GM19395 (cell line): ENCODE results near the gene ETDC.

ENCODE experiments used
- ATAC-seq: cut with Tn5 transposase; IDR thresholded peaks from one replicate; pipeline ENCODE4 v1.9.1; 2021; ENCODE audit warnings: mild to moderate bottlenecking, moderate library complexity; ENCODE audit not compliant: unreplicated experiment

The ETDC gene

DNA sequence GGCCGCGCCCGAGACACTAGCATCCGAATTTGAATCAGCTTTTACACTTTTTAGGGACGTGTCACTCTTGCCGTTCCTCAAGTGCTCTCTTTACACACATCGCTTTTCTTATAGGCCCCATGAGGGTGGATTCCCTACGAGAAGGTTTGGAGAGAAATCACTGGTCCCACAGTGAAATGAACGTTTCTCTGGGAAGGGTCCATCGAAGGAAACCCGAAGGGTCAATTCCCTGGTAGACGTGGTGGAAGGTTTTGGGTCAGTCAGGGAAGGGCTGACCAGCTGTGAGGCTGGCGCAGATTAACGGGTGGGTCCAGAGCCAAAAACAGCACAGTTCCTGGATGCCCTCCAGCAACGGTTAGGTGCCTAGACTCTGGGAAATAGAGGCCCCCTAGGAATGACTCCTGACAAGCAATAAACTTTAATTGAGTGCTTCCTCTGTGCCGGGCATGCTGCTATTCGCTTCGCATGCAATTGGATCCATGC, 35.9 kb downstream of the ETDC start:
- no peak for ATAC-seq

DNA sequence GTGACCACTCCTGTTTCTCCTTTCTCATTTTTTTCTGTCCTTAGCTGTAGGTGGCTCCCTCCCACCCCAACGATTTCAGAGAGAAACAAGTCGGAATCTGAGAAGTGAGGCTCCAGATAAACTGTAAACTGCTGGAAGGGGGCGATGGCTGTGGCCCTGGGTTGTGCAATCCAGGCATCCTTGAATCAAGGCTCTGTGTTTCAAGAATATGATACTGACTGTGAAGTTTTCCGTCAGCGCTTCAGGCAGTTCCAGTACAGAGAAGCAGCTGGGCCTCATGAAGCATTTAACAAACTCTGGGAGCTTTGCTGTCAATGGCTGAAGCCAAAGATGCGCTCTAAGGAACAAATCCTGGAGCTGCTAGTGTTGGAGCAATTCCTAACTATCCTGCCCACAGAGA, 37.7 kb downstream of the ETDC start:
- ATAC-seq, result no peak

DNA sequence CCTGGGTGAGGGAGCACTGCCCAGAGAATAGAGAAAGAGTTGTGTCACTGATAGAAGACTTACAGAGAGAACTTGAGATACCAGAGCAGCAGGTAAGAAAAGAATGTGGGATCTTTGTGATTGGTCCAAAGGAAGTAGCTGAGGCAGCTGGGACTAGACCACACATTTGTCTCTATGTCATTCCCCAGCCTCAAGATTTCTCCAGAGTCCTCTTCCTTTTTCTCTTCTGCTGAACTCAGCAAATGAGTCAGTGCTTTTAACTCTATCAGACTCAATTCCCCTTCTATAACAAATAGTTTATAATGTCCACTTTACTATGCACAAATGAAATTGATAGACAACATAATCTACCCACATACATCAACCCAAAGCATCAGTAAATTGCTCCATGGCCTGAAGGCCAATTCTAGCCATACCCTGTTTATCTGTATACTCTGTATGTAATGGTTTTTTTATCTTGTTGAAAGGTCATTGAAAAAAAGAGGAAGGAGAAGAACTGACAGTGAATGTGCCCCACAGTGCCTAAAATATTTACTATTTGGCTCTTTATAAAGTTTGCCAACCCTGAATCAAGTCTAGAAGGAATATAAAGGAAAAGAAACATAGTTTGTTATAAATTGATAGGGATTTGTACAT, 38.2 kb downstream of the ETDC start:
- ATAC-seq, result no peak

DNA sequence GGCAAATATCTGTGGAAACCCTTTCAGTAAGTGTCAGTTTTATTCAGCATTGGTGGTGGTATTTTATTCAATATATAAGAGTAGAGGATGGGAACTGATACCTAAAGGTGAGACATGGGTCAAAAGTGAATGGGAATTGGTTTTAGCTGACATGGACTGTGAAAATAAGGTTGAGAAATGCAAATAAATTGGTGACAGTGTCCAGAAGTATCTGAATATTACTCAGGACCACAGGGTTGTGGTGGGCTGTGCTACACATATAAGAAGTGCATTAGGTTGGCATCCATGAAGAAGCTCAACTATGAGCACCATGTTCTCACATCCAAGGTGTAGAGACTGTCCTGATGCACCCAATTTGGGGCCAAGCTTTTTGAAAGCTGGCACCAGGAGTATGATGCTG, 45.0 kb downstream of the ETDC start:
- ATAC-seq, result no peak
